ENCODE results near the gene APBB3.

- TF ChIP-seq EZH2phosphoT487 (IDR thresholded peaks at IDR 0.05; ENCODE audit: insufficient read depth, low read depth) (no peak), EZH2 (IDR thresholded peaks at IDR 0.05; ENCODE audit: insufficient read depth, poor library complexity, severe bottlenecking) (no peak)
These were observed 2.3 kb upstream of the APBB3 start for GRCh38 chr5:140566665-140567064.
